Smooth muscle cell (in vitro differentiated cells): ENCODE data around the gene CCDC171. TPM values are rescaled to one million over a fixed set of nuclear protein-coding genes. Genes with fewer than 3 reads are reported as not detected.

Experiments
- DNase-seq: peaks from one replicate; lab custom pipeline; 2025; ENCODE audit not compliant: unreplicated experiment; lab: John Stamatoyannopoulos, UW
- H2AFZ ChIP-seq: fragments of 200-600 bp; sonication (generic); 2 replicates; pipeline ENCODE4 v1.6.0; 2016; ENCODE audit warnings: antibody characterized with exemption, low read depth, mild to moderate bottlenecking
- H3F3A ChIP-seq: fragments of 200-600 bp; sonication (generic); 2 replicates; pipeline ENCODE4 v1.6.0; 2017; ENCODE audit warnings: antibody characterized with exemption, low read depth
- H3K27ac ChIP-seq: fragments of 200-600 bp; sonication (generic); 2 replicates; pipeline ENCODE4 v1.5.1; 2016; ENCODE audit warnings: low read depth, mild to moderate bottlenecking
- H3K27me3 ChIP-seq: fragments of 200-600 bp; sonication (generic); 2 replicates; pipeline ENCODE4 v1.6.1; 2016; ENCODE audit warnings: low read depth, mild to moderate bottlenecking
- H3K36me3 ChIP-seq: fragments of 200-600 bp; sonication (generic); 2 replicates; pipeline ENCODE4 v1.5.1; 2016; ENCODE audit warnings: low read depth
- H3K4me1 ChIP-seq: fragments of 200-600 bp; sonication (generic); 2 replicates; pipeline ENCODE4 v1.5.1; 2016; ENCODE audit warnings: low read depth
- H3K4me2 ChIP-seq: fragments of 200-600 bp; sonication (generic); 2 replicates; pipeline ENCODE4 v1.6.0; 2016; ENCODE audit warnings: mild to moderate bottlenecking
- H3K4me3 ChIP-seq: fragments of 200-600 bp; sonication (generic); 2 replicates; pipeline ENCODE4 v1.5.1; 2016; ENCODE audit warnings: mild to moderate bottlenecking
- H3K79me2 ChIP-seq: fragments of 200-600 bp; sonication (generic); 2 replicates; pipeline ENCODE4 v1.6.0; 2016; ENCODE audit warnings: low read depth, mild to moderate bottlenecking
- H3K9ac ChIP-seq: fragments of 200-600 bp; sonication (generic); 2 replicates; pipeline ENCODE4 v1.6.0; 2016; ENCODE audit warnings: low read depth
- H3K9me3 ChIP-seq: fragments of 200-600 bp; sonication (generic); replicated peaks from 2 replicates; pipeline ENCODE4 v1.5.1; 2016; ENCODE audit warnings: low read depth
- H4K20me1 ChIP-seq: fragments of 200-600 bp; sonication (generic); 2 replicates; pipeline ENCODE4 v1.6.0; 2016; ENCODE audit warnings: low read depth
- WGBS: methylation state at CpG from one replicate; pipeline ENCODE4 v1.1.7; 2016; ENCODE audit warnings: low lambda C conversion rate; 5-methylcytosine and 5-hydroxymethylcytosine counted together
- polyA plus RNA-seq: library from polyadenylated mRNA; unstranded; fragments of >200 nt; fragmentation: Nextera tagmentation; extraction: Ambion mirVana; gene quantifications from 2 replicates; pipeline ENCODE4 v1.2.1, GENCODE V29; 2016
- small RNA-seq: library from RNA; depleted of rRNA; stranded (forward); fragments of <200 nt; gene quantifications from one replicate; pipeline ENCODE3, GENCODE V24; 2014
- total RNA-seq: library from RNA; depleted of rRNA; stranded (reverse); fragments of >200 nt; gene quantifications from 2 replicates; pipeline ENCODE4 v1.2.3, GENCODE V29; 2014
- TF ChIP-seq, protein P1 (sequence below): fragments of 200-600 bp; sonication (generic); IDR thresholded peaks from 2 replicates; pipeline ENCODE4 v1.5.1; 2017; ENCODE audit warnings: borderline replicate concordance, mild to moderate bottlenecking, antibody characterized with exemption; ENCODE audit not compliant: insufficient read depth, poor library complexity, severe bottlenecking

The CCDC171 gene
- total and polyA plus RNA-seq, 2 experiments from 2014 or later, result 0.46 to 2.3 TPM

DNA sequence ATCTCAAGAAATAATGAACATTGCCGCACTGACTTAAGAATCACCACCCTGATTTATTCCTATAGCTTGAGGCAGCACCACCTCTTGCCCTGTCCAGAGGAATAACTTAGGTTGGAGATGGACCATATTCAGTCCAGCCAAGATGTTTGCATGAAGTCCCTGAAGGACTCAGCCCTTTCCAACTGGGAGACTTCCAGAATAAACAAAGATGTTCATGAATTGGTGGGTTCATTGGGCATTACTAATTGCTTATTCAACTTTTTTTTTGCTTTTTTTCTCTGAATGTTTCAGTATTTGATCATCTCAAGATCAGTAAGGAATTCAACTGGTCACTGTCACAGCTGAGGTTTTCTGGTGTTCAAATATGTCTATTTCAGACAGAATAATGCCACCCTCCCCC, 470.6 kb downstream of the CCDC171 start:
- Histone ChIP-seq H2AFZ (no peak overlapping the region), H3F3A (no peaks in the 10 kb centered on the region), H3K9ac (no peak overlapping the region), H3K4me1 (no peaks in the 10 kb centered on the region), H3K36me3 (no peaks in the 10 kb centered on the region), H3K79me2 (no peaks in the 10 kb centered on the region), H3K9me3 (no peaks in the 10 kb centered on the region), H3K27ac (no peak overlapping the region), H3K27me3 (no peaks in the 10 kb centered on the region), H3K4me2 (no peak overlapping the region), H3K4me3 (no peak overlapping the region), H4K20me1 (no peaks in the 10 kb centered on the region)
- DNase-seq, result no peak
- 0% methylated on average over 1 of the region's 1 CpG for WGBS
- TF ChIP-seq, protein P1, sequence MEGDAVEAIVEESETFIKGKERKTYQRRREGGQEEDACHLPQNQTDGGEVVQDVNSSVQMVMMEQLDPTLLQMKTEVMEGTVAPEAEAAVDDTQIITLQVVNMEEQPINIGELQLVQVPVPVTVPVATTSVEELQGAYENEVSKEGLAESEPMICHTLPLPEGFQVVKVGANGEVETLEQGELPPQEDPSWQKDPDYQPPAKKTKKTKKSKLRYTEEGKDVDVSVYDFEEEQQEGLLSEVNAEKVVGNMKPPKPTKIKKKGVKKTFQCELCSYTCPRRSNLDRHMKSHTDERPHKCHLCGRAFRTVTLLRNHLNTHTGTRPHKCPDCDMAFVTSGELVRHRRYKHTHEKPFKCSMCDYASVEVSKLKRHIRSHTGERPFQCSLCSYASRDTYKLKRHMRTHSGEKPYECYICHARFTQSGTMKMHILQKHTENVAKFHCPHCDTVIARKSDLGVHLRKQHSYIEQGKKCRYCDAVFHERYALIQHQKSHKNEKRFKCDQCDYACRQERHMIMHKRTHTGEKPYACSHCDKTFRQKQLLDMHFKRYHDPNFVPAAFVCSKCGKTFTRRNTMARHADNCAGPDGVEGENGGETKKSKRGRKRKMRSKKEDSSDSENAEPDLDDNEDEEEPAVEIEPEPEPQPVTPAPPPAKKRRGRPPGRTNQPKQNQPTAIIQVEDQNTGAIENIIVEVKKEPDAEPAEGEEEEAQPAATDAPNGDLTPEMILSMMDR, result no peak

Small RNA genes lying within 50 kb of the gene (small RNA-seq; reads per million reads assigned to genes)
- gene AL513423.1, result not detected
- gene HMGN2P16, result not detected
- gene RN7SL98P, result not detected
- gene RNU6-14P, result 0.16 reads per million
- gene RNU6-246P, result not detected

Other genes with a start within 250 kb of the CCDC171 start
- gene TTC39B, start 245.8 kb upstream of the CCDC171 start, total RNA-seq, result 12.1 and 13.3 TPM in 2 replicates
- 3.5 and 3.8 TPM in 2 replicates for gene TTC39B, start 245.8 kb upstream of the CCDC171 start, polyA plus RNA-seq
- gene SNAPC3, start 130.2 kb upstream of the CCDC171 start, total RNA-seq, result 53.7 and 58.5 TPM in 2 replicates
- 25.0 and 25.5 TPM in 2 replicates for gene SNAPC3, start 130.2 kb upstream of the CCDC171 start, polyA plus RNA-seq
- gene PSIP1, start 42.1 kb upstream of the CCDC171 start, total RNA-seq, result 25.1 and 32.9 TPM in 2 replicates
- 31.0 and 31.9 TPM in 2 replicates for gene PSIP1, start 42.1 kb upstream of the CCDC171 start, polyA plus RNA-seq